M059J (cell line): Measurements from ENCODE around the gene NMRK2. TPM values are rescaled to one million over a fixed set of nuclear protein-coding genes. Genes with fewer than 3 reads are reported as not detected.

Experiments
- DNase-seq: peaks from one replicate; pipeline ENCODE4 v3.0.0-alpha.2; 2012; ENCODE audit warnings: low read depth
- total RNA-seq: library from RNA; depleted of rRNA; stranded (reverse); fragments of >200 nt; shearing (Covaris generic); gene quantifications from 2 replicates; pipeline ENCODE4 v1.2.3, GENCODE V29; 2014; rRNA removed

Gene NMRK2
- total RNA-seq, 1 experiment from 2014 or later, result not detected

GRCh38 chr19:3981736-3982681 is 49.1 kb downstream of the NMRK2 start:
- DNase-seq, result no peak

GRCh38 chr19:3982701-3983541 is 50.1 kb downstream of the NMRK2 start:
- DNase-seq, result peak; percentile 57

- DNase-seq, result no peak
Measured at GRCh38 chr19:3983542-3983914, 50.7 kb downstream of the NMRK2 start.

- no peak for DNase-seq
Measured at GRCh38 chr19:3983936-3984583, 51.2 kb downstream of the NMRK2 start.

GRCh38 chr19:3984584-3984907 is 51.7 kb downstream of the NMRK2 start:
- DNase-seq, result no peak

GRCh38 chr19:3984908-3985642 is 52.2 kb downstream of the NMRK2 start, which contains the start of gene EEF2:
EEF2 (minus strand) TSS chr19:3985463; CDS start chr19:3985380, 83 bp downstream.
- DNase-seq, result peak; percentile 78

- no peak for DNase-seq
Measured at GRCh38 chr19:3985643-3986259, 52.9 kb downstream of the NMRK2 start.

- DNase-seq, result peak; percentile 88
Measured at GRCh38 chr19:3986260-3987041, 53.6 kb downstream of the NMRK2 start.

GRCh38 chr19:3987619-3988371 is 54.9 kb downstream of the NMRK2 start:
- DNase-seq, result peak; percentile 82

GRCh38 chr19:3990815-3991117 is 57.9 kb downstream of the NMRK2 start:
- DNase-seq, result no peak

Other genes starting within 250 kb of the NMRK2 start
- 11.4 and 15.8 TPM in 2 replicates for gene PIP5K1C, start 232.6 kb upstream of the NMRK2 start, total RNA-seq
- 0.30 and 0.49 TPM in 2 replicates for gene TJP3, start 224.7 kb upstream of the NMRK2 start, total RNA-seq
- 13.7 and 15.0 TPM in 2 replicates for gene APBA3, start 171.4 kb upstream of the NMRK2 start, total RNA-seq
- gene MRPL54, start 170.4 kb upstream of the NMRK2 start, total RNA-seq, result 48.6 and 81.6 TPM in 2 replicates
- gene RAX2, start 160.8 kb upstream of the NMRK2 start, total RNA-seq, result not detected in 2 replicates
- gene MATK, start 146.7 kb upstream of the NMRK2 start, total RNA-seq, result not detected in 2 replicates
- gene ZFR2, start 64.0 kb upstream of the NMRK2 start, total RNA-seq, result not detected in 2 replicates
- gene ATCAY, start 52.4 kb upstream of the NMRK2 start, total RNA-seq, result 0.12 TPM in 1 of 2 replicates, not detected in the other
- gene DAPK3, start 38.0 kb downstream of the NMRK2 start, total RNA-seq, result 76.7 and 148 TPM in 2 replicates
- 667 and 964 TPM in 2 replicates for gene EEF2, start 52.4 kb downstream of the NMRK2 start, total RNA-seq
- 16.2 and 19.5 TPM in 2 replicates for gene PIAS4, start 74.7 kb downstream of the NMRK2 start, total RNA-seq
- 6.1 and 17.7 TPM in 2 replicates for gene ZBTB7A, start 133.8 kb downstream of the NMRK2 start, total RNA-seq
- gene MAP2K2, start 191.1 kb downstream of the NMRK2 start, total RNA-seq, result 115 and 162 TPM in 2 replicates
- gene CREB3L3, start 220.6 kb downstream of the NMRK2 start, total RNA-seq, result 0.39 TPM in 1 of 2 replicates, not detected in the other
- 9.4 and 21.9 TPM in 2 replicates for gene SIRT6, start 249.5 kb downstream of the NMRK2 start, total RNA-seq
- 0.12 and 0.20 TPM in 2 replicates for gene ANKRD24, start 249.6 kb downstream of the NMRK2 start, total RNA-seq